OCI-LY3 (cell line): ENCODE measurements around the gene MMRN2.
"Not testable (repeated sequence)": the region's sequence is repeated elsewhere in the genome, so short reads cannot be mapped to it uniquely, and the experiment has no call there.

Experiments used
- CTCF ChIP-seq: fragments of 200-600, 300-600 bp; sonication (generic); IDR thresholded peaks from 2 replicates; pipeline ENCODE4 v1.5.1; 2014; ENCODE audit warnings: antibody characterized with exemption, low read length, low read depth
- EZH2phosphoT487 ChIP-seq: fragments of 200-600 bp; shearing (Covaris generic); IDR thresholded peaks from 2 replicates; pipeline ENCODE4 v1.6.1; 2018; ENCODE audit warnings: antibody characterized with exemption, mixed run types, low read depth

DNA sequence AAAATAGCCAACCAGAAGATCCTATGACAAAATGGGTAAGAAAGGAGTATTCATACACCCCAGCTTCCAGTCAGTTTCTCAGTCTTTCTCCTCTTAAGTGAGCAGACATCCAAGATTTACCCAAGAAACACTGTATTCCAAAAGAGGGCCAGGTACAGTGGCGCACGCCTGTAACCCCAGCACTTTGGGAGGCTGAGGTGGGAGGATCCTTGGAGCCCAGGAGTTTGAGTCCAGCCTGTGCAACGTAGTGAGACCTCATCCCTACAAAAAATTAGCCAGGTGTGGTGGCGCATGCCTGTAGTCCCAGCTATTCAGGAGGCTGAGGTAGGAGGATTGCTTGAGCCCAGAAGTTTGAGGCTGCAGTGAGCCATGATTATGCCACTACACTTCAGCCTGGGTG is 9.6 kb downstream of the MMRN2 start:
- TF ChIP-seq CTCF, EZH2phosphoT487: not testable (repeated sequence)
